DOHH2 (cell line): Measurements from ENCODE around the gene ANKS1B.

Experiments
- CTCF ChIP-seq: fragments of 200-600 bp; sonication (generic); IDR thresholded peaks from one replicate; pipeline ENCODE4 v1.5.1; 2014; ENCODE audit warnings: antibody characterized with exemption, mild to moderate bottlenecking, low read depth, low read length; ENCODE audit not compliant: poor library complexity, severe bottlenecking
- EZH2phosphoT487 ChIP-seq: fragments of 200-600 bp; sonication (generic); IDR thresholded peaks from 2 replicates; pipeline ENCODE4 v1.6.1; 2017; ENCODE audit warnings: borderline replicate concordance, mild to moderate bottlenecking, antibody characterized with exemption, low read length, moderate library complexity, mixed read lengths

- TF ChIP-seq CTCF (no peak), EZH2phosphoT487 (no peak)
Measured at GRCh38 chr12:99232324-99232723, 752.4 kb downstream of the ANKS1B start.
